Stimulated activated CD4-positive, alpha-beta T cell treated with anti-CD3 and anti-CD28 coated beads, Interleukin-1b, Interleukin-23, amount 100 ng/mL, for 4 hours (primary cell): ENCODE data around the gene ANXA4.
"Not testable (repeated sequence)": the region's sequence is repeated elsewhere in the genome, so short reads cannot be mapped to it uniquely, and the experiment has no call there.

Source experiments
- DNase-seq, 2 donors: peaks; one replicate each; pipeline ENCODE4 v3.0.0-alpha.2; 2020; ENCODE audit warnings: low read depth in 2 of 2

Gene ANXA4

GRCh38 chr2:69720404-69720803 lies 21.5 kb upstream of the ANXA4 start:
- DNase-seq = no peak

- DNase-seq = no peak
These were observed 20.9 kb upstream of the ANXA4 start for GRCh38 chr2:69721022-69721421.

- no peak for DNase-seq
These were observed 18.1 kb upstream of the ANXA4 start for GRCh38 chr2:69723791-69724190.

- DNase-seq = peak; percentile 79 to 85
These were observed 17.3 kb upstream of the ANXA4 start for GRCh38 chr2:69724540-69725159.

GRCh38 chr2:69725706-69726360 lies 16.1 kb upstream of the ANXA4 start:
- no peak for DNase-seq

- DNase-seq = no peak
These were observed 12.7 kb upstream of the ANXA4 start for GRCh38 chr2:69729266-69729665.

- no peak for DNase-seq
These were observed 12.2 kb upstream of the ANXA4 start for GRCh38 chr2:69729781-69730180.

- DNase-seq = no peak
These were observed 10.6 kb upstream of the ANXA4 start for GRCh38 chr2:69731147-69731970.

GRCh38 chr2:69733342-69734034 lies 8.4 kb upstream of the ANXA4 start:
- no peak for DNase-seq

- no peak for DNase-seq
These were observed 7.8 kb upstream of the ANXA4 start for GRCh38 chr2:69734035-69734611.

- no peak for DNase-seq
These were observed 6.9 kb upstream of the ANXA4 start for GRCh38 chr2:69734854-69735544.

GRCh38 chr2:69735686-69736085 lies 6.2 kb upstream of the ANXA4 start:
- no peak for DNase-seq

GRCh38 chr2:69738149-69738548 lies 3.8 kb upstream of the ANXA4 start:
- DNase-seq = not testable (repeated sequence)

GRCh38 chr2:69740502-69740951 lies 1.4 kb upstream of the ANXA4 start:
- DNase-seq = no peak

- DNase-seq = peak in 1 of 2 donors; percentile 11
These were observed 732 bp upstream of the ANXA4 start for GRCh38 chr2:69741229-69741574.

- DNase-seq = no peak
These were observed 503 bp downstream of the ANXA4 start for GRCh38 chr2:69742322-69742952.

GRCh38 chr2:69743847-69744264 lies 1.9 kb downstream of the ANXA4 start:
- no peak for DNase-seq

GRCh38 chr2:69744456-69744855 lies 2.5 kb downstream of the ANXA4 start:
- no peak for DNase-seq

GRCh38 chr2:69745035-69745434 lies 3.1 kb downstream of the ANXA4 start:
- no peak for DNase-seq

- no peak for DNase-seq
These were observed 8.3 kb downstream of the ANXA4 start for GRCh38 chr2:69750246-69750645.
